Stimulated activated CD8-positive, alpha-beta memory T cell treated with anti-CD3 and anti-CD28 coated beads, Interleukin-15, amount 100 ng/mL, for 4 hours (primary cell): Measurements from ENCODE around the gene OTOP1.
"Not testable (repeated sequence)": the region's sequence is repeated elsewhere in the genome, so short reads cannot be mapped to it uniquely, and the experiment has no call there.

Experiments used
- DNase-seq, 2 donors: peaks; one replicate each; pipeline ENCODE4 v3.0.0-alpha.2; 2020; ENCODE audit warnings: low read depth in 2 of 2

Gene OTOP1

DNA sequence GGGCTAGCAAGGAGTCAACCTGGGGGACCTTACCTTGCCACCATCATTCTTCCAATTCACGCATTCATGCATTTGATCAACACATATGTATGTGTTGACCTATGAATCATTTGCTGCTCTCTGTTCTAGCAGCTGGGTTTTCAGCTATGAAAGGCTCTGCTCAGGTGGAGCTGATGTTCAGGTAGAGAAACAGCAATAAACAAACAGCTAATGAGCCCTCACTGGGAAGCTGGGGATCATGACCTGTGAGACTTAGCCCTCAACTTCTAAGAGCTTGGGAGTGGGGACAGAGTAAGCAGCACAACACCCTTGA lies 1.6 kb upstream of the OTOP1 start:
- no peak for DNase-seq

DNA sequence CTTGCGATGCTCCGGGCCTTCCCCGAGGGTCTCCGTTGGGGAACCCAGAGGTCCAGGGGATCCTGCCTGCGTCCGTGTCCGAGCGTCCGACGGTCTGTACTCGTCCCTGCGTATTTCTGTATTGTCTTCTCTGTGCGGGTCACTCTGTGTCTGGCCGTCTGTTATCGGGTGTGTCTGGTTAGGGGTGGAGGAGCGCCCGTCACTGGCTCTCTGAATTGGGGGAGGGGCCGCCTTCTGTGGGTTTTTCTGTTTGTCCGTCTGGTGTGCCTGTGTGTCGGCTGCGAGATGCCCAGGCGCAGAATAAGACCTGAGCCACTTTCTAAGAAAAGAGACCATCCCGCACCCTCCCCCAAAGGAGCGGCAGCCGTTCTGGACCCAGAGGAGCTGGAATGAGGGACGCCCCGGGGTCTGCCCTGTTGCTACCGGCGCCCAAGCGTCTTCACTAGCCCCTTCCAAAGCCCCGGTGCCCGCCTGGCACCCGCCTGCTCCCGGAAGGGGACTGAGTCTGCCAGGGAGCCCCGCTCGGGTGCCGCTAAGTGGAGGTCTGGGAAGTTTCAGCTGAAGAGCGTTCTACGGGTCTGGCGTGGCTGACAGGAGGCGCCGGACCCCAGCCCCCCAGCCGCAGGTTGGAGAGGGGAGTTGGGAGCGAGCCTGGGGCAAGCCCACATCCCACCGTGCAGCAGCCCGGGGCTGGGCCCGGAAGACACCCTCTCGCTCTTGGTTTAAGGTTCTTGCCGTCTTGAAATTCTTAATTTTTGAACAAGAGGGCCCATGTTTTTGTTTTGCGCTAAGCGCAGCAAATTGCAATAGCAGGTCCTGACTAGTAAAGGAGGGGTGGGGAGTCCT lies 1.0 kb upstream of the OTOP1 start:
- no peak for DNase-seq

DNA sequence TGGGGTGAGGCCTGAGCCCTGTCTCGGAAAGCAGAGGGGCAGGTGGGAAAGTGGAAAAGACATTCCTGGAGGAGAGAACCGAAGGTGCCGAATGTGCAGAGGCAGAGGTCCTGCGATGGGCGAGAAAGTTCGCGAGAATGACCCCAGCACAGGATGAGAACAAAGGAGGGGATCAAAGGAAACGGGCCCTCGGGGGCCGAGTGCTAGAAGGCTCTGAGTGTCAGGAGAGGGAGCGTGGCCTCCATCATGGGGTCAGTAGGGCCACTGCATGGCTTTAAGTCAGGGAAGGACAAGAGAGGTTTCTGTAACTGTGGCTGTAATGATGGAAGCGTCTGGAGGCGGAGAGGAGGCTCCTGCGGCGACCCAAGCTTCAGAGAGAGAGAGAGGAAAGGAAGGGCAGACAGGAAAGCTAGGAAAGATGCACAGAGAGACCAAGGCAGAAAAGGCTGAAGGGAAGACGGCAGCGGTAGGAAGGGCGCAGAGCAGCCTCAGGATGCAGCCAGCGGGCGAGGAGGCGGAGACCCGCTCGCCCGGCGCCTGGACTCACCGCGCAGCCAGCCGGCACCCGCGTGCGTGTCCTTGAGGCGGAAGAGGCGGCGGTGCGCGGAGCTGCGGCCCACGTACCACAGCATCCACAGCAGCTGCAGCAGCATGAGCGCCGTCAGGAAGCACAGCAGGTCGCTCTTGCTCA lies 669 bp downstream of the OTOP1 start:
- no peak for DNase-seq

DNA sequence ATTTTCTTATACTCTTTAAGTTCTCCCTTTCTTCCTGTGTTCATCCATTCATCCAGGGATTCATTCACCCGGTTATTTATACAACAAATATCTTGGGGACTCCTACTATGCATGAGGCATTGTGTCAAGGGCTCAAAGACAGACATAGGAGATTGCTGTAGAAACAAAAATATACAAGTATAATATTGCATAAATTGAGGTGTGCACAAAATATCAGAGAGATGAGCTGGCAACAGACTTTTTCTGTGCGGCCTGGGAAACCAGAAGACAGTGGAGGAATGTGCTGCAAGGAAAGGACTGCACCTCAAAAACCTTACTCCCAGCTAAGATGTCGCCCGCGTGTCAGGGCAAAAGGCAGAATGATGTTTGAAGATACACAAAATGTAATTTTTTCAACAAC lies 9.6 kb downstream of the OTOP1 start:
- no peak for DNase-seq

DNA sequence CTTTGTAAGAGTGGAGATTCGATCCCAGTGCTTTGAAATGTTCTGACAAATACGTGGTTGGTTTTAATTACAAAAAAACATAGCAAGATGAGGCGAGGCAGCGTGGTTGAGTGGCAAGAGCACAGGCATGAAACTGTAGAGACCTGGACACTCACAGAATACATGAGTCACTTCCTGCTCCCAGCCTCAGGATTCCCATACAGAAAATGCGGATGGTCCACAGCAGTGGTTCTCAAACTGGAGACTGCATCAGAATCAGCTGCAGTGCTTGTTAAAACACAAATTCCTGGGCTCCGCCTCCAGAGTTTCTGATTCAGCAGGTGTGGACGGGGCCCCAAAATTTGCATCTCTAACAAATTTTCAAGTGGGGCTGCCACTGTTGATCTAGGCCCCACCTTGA lies 10.1 kb downstream of the OTOP1 start:
- no peak for DNase-seq

DNA sequence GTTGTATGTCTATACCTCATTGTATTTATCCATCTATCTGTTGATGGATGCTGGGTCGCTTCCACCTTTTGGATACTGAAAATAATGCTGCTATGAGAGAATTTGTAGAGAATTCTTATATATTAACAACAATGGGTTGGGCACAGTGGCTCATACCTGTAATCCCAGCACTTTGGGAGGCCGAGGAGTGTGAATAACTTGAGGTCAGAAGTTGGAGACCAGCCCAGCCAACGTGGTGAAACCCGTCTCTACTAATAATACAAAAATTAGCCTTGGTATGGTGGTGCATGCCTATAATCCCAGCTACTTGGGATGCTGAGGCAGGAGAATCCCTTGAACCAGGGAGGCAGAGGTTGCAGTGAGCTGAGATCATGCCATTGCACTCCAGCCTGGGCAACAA lies 13.1 kb downstream of the OTOP1 start:
- DNase-seq = not testable (repeated sequence)

DNA sequence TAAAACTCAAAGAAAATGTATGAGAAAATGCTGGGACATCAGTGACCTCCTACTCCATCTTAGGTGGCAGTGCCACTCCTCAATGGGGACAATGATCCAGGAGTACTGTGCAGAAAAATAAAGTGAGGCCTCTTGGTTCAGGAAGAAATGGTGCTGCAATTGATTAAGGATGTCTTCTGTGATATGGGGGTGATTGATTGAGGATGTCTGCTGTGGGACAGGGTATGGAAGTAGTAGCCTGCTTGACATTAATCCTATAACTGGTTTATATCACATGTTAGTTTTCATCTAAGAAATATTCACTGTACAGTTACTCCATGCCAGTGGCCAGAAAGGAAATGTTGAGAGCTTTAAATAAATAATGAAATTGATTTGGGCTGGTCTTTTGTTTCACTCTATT lies 20.5 kb downstream of the OTOP1 start:
- no peak for DNase-seq

DNA sequence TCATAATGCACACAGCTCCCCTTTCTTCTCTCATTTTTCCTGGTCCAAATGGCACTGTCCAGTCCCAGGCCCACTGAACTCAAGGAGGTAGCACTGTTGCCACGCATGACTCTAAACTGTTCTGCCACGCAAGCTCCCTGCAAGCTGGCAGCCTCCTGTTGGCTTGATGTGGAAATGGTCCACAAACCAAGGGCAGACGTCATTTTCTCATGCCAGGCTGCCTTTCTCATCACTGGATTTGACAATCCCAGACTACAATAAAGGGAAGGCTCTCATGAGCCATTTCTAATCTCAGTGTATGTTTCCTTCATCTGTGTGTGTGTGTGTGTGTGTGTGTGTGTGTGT lies 22.4 kb downstream of the OTOP1 start:
- DNase-seq = no peak

DNA sequence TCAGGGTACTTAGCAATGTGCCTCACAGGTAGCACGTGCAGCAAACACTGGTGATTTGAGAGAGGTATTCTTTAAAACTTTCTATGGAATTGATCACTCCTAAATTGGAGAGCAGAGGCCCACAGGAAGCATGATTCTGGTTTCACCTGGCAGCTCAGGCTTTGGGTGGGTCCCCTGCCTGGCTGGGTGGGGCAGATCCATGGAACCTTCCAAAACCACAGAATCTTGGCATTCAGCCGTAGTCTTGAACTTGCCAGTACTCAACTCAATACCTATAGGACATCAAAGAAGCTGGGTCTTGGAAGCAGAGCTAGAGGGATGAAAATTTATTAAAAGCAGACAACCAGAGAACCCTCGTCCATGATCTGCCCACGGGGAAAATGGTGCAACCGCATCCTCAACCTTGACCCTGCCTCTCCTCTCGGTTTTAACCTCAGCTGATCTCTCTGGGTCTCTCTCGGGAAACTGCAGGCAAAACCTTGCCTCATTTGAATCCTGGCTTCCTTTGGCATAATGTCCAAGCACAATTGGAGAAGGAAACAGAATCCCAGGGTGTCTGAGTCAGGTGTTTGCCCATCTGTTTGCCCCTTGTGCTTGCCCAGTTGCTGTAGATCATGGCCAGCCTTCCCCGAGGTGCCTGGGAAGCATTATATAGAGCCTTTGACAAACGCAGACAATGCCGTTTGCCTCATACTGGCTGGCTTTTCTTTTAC lies 22.9 kb downstream of the OTOP1 start:
- DNase-seq = no peak

DNA sequence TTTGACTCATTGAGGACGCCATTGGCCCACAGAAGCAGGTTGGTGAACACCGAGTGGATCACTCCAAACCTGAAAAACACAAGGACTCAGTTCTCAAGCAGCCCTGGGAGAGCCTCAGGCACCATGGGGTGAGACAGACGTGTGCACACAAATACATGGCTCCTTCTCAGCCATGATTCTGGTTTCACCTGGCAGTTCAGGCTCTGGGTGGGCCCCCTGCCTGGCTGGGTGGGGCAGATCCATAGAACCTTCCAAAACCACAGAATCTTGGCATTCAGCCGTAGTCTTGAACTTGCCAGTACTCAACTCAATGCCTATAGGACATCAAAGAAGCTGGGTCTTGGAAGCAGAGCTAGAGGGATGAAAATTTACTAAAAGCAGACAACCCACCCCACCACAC lies 24.2 kb downstream of the OTOP1 start:
- no peak for DNase-seq

DNA sequence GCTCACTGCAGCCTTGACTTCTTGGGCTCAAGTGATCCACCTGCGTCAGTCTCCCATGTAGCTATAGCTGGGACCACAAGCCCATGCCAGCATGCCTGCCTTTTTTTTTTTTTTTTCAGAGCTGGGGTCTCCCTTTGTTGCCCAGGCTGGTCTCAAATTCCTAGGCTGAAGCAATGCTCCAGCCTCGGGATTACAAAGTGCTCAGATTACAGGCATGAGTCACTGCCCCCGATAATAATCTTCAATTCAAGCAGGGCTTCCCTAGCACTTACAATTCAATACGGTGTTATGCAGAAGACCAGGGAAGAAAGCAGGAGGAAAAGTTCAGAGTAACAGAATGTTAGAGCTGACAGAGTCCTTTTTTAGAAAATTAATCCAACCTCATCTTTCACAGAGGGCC lies 26.1 kb downstream of the OTOP1 start:
- DNase-seq = no peak

DNA sequence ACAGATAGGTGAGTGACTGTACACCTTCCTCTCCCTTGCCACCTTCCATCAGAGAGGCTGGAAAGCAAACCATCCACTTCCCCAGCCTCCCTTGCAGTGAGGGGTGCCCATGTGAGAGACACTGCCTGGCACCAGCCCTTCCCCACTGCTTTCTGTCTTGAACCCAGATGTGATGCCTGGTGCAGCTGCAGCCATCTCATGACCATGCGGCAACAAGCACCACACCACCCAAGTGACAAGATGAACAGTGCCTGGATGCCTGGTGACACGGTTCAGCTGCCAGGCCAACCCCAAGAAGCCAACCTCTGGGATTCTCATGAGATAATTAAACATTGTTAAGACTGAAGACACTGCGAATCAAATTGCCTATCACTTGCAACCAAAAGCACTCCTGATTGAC lies 31.4 kb downstream of the OTOP1 start:
- no peak for DNase-seq

DNA sequence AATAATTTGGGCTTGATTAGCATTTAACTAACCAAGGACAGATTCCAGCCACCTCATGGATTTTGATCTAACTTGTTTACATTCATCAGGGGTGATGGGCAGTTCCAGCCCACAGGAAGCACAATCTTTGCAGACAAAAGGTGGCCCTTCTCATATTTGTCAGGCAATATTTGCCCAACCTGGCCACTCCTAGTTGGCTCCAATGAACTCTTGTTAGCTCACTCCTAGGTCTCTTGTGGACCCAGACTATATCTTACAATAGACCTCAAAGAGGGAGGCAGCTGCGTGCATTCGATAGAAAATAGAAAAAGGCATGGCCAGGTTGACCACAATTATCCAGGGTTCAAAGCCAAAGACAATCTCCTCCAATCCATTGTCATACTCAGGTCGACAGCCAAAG lies 38.2 kb downstream of the OTOP1 start:
- not testable (repeated sequence) for DNase-seq

DNA sequence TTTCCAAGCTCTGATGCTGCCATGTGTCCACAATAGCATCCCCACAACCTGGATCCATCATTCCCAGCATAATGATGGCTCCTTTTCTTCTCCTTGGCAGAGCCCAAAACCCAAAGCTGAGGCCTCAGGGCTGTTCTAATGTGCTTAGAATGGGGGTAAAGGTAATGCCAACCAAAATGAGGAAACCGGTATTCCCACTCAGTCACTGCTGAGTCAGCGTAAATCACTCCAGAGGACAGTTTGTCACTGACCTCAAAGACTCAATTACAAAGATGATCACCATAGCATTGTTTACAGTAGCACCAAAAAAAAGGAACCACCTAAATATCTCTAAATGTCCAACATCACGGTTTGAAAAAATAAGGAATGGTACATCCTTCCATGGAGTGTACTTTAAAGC lies 41.2 kb downstream of the OTOP1 start:
- DNase-seq = no peak

DNA sequence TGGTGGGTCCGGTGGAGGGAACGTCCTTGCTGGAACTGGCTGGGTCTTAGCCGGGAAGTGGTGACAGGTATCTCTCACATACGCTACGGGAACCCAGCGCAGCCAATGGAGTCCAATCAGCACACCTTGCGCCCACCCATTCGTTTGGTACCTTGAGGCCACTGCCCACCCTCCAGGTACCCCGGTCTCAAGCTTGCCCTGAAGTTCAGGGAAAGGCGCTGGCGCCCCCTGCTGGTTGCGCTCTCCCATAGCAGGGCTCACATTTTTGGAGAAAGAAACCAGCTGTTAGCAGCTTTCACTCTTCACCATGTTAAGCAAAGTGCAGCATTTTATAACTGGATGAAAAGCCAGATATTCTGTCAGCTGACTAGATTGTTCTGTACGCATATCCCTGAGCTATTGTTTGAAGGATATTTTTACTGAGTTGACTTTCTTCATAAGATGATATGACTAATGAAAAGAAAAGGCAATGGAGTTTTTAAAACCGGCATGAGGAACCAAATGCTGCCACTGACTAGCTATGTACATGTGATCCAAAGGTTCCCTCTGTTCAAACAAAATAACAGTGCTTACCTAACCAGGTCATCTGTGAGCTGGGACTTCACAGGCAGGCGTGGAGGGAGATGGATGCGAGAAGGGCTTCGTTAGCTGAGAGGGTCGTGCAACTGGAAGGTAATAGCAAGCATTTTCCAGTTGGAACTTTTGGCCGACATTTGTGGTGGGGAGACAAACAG lies 43.7 kb downstream of the OTOP1 start:
- DNase-seq = no peak

DNA sequence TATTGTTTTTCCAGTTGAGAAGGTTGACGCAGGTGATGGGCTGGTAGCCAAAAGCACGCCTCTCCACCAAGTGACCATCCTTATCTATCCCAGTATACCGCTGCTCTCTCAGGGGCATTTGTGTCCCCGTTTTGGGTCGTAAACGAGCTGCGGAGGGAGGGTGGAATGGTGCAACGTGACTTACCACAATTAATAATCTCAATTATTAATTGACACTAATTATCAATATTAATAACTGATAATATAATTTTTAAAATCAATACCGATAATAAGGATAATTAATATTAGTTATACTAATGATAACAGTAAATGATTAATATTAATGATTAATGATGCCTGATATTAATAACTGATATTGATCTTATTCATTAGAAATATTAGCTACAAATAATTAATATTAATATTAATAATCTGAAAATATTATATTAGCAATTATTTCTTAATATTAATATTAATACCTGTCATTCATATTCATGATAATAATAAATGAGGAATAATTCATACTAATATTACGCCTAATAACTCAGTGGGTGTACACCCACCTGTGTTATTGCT lies 56.1 kb downstream of the OTOP1 start:
- DNase-seq = no peak

DNA sequence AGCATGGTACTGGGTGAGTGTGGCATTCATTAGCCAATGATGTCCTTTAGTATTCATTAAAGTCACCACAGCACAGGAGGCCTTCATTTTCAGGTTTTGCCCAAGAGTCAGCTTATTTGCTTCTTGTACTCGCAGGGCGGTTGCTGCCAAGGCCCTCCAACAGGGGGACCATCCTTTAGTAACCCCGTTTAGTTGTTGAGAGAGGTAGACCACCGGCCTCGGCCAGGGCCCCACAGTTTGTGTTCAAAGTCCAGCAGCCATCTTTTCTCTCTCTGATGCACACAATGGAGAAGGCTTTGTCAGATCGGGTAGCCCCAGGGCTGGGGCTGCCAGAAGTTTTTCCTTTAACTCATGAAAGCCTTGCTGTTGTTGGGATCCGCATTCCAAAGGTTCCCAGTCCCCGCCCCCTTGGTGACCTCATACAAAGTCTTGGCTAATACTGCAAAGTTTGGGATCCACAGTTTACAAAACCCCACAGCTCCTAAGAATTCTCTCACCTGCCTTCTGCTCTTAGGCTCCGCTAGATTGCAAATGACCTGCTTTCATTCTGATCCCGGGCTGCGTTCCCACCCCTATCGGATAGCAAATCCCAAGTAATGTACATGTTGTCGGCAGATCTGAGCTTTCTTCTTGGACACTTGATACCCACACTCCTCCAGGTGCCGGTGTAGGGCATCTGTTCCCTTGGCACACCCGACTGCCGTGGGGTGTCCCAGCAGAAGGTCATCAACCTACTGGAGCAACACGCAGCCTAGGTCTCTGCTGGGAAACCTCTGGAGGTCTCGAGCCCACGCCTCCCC lies 58.5 kb downstream of the OTOP1 start:
- DNase-seq = not testable (repeated sequence)

DNA sequence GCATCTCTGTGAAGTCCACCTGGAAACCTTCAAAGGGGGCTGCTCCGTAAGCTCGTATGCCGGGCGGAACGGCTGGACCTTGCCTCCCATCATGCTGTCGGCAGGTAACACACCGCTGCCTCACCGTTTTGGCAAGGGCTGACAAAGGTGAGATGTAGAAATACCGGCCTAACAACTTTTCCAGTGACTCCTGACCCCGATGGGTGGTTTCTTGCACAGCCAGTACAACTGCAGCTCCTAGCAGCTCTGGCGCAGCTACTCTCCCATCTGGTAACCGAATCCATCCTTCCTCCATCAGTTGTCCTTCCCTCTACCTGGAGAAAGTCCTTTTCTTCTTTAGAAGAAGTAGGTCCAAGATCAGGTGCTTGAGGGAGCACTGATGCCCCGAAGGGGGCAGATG lies 59.7 kb downstream of the OTOP1 start:
- DNase-seq = not testable (repeated sequence)

DNA sequence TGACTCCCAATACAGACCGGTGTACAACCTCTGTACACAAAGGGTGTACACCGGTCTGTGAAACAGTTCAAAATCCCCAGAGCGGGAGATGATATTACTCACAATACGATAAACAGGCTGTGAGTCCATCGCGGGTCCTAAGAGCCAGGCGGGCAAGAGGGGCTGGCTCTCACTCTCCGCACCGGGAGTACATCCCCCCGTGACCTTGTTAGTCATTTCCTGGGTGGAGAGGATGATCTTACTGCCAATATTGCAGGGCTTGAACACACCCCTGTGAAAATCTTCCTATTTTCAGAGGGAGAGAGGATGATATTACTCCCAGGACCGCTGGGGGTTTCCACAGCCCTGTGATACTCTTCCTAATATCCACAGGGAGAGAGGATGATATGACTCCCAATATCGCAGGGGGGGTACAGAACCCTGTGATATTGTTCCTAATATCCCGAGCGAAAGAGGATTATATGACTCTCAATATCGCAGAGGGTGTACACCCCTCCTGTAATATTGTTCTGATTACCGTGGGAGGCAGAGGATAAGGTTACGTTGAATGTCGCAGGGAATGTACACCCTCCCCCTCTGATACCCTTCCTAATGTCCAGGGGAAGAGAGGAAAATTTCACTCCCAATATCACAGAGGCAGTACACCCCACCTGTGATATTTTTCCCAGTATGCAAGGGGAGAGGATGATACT lies 60.9 kb downstream of the OTOP1 start:
- DNase-seq = not testable (repeated sequence)

DNA sequence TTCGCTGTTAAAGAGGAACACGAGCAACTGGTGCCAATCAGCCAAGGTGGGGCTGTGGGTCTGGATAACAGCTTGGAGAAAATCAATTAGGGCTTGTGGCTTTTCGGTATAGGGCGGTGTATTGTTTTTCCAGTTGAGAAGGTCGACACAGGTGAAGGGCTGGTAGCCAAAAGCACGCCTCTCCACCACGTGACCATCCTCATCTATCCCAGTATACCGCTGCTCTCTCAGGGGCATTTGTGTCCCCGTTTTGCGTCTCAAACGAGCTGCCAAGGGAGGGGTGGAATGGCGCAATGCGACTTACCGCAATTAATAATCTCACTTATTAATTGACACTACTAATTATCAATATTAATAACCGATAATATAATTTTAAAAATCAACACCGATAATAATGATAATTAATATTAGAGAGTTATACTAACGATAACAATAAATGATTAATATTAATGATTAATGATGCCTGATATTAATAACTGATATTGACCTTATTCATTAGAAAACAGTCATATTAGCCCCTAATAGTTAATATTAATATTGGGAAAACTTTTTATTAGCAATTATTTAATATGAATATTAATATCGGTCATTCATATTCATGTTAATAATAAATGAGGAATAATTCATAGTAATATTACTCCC lies 62.1 kb downstream of the OTOP1 start:
- not testable (repeated sequence) for DNase-seq
